PC-3 (cell line): ENCODE measurements around the gene RGS11.

Experiments used
- CTCF ChIP-seq: fragments of 300-600 bp; sonication (generic); conservative IDR thresholded peaks from 2 replicates; pipeline ENCODE4 v1.5.1; 2017; ENCODE audit warnings: antibody characterized with exemption, low read depth, mild to moderate bottlenecking, low read length
- EZH2 ChIP-seq: fragments of 300-600 bp; sonication (generic); IDR thresholded peaks from one replicate; pipeline ENCODE4 v1.6.1; 2017; ENCODE audit warnings: antibody characterized with exemption, mild to moderate bottlenecking, low read length; ENCODE audit not compliant: unreplicated experiment

GRCh38 chr16:287298-287811, 11.6 kb upstream of the RGS11 start:
- no peak; the same call in 1 of the 2 replicates for TF ChIP-seq CTCF
- TF ChIP-seq EZH2: no peak
